HG02610 (cell line): ENCODE data around the gene CCNK.
A peak's percentile ranks its signal among the peaks of the same experiment; 100 is the strongest.

Experiments used
- ATAC-seq: cut with Tn5 transposase; IDR thresholded peaks from one replicate; pipeline ENCODE4 v1.9.1; 2021; ENCODE audit warnings: mild to moderate bottlenecking, moderate library complexity; ENCODE audit not compliant: unreplicated experiment

CCNK gene

GRCh38 chr14:99518441-99519346 is 37.5 kb downstream of the CCNK start:
- peak; percentile 49 for ATAC-seq

DNA sequence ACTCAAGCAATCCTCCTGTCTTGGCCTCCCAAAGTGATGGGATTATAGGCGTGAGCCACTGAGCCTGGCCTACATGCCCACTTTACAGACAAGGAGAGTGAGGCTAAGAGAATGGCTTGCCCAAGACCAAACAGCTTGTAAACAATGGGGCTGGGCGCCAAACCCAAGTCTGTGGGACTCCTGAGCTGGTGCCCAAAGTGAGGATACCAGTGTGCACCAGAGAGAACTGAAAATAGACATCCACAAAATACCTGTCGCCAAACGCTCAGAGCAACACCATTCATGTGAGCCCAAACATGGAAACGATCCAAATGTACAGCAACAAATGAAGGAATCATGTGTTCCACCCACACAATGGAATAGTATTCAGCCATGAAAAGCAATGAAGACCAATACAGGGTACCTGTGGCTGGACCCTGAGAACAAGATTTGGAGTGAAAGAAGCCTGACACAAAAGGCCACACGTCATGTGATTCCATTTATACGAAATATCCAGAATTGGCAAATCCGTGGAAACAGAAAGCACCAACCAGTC is 38.2 kb downstream of the CCNK start:
- no peak for ATAC-seq

DNA sequence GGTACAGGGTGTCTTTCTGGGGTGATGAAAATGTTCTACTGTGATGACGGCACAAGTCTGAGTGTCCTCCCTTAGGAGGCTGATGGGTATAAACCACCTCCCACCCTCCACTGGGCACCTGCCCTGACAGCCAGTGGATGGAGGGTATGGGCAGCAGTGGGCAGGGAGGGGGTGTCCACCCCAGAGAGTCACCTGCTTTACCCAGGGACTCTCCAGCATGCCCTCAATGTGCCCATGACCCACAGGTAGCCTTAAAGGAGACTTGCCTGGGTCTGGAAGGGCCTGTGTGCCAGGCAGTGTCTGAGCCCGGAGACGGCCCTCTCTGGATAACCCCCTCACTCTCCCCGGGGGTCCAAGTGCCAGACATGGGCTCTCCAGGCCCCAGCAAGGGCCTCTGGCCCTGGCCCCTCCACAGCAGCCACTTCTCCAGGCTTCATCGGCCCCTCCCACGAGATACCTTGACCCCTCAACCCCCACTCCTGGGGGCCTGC is 38.8 kb downstream of the CCNK start:
- no peak for ATAC-seq

DNA sequence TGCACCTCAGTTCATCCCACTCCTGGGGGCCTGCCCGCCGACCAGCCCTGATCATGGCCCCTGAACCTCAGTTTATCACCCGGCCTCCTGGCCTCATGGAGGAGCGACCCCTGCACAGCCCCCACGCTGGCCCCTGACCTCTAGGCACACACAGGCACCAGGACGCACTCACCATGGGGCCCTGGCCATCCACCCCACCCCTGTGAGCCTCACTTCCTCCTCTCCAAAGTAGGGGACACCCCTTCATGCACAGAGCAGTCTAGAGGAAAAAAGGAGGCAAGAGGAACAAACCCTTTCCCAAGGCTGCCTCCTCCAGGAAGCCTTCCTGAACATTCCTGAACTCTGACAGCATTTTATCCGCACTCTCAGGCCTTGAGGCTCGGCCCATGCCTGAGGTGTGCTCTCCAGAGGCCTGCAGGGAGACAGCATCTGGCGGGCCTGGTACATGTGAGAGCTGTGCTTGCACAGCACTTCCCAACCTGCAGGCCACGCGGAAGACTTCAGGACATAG is 39.4 kb downstream of the CCNK start:
- no peak for ATAC-seq

DNA sequence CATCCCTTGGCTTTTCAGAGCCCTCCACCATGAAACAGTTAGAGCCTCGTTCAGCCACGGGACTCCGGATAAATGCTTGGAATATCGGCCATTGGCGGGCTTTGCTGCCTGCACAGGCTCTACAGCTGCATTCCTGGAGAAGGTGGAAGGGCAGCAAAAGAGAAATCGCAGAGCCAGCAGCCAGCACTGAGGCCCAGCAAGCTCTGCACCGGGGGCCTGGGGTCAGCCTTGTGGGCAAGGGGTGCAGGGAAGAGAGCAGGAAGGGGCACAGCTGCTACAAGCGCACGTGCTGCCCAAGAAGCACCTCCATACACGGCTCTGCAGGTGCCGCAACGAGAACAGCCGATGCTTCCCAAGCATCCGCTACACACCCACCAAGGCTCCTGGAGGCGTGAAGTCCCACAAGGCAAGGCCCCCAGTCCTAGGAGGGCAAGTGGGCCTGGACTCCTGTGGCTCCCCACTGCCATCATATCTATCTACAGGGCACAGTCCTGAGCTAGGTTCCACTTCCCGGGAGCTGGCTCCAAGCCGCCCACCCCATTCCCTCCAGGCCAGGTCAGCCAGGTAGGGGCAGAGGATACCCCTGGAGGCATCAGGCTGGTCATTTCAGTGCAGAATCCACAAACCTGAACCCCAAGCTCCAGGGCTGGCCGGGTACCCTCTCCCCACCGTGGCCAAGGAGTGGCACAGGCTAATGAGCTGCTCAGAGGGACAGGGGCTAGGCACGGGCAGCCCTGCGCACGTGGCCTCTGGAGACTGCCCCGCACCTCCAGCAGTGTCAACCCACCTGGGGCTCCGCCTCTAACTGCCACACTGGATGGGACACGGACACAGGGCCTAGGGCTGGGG is 40.2 kb downstream of the CCNK start:
- no peak for ATAC-seq

GRCh38 chr14:99522025-99522401 is 40.8 kb downstream of the CCNK start:
- no peak for ATAC-seq

- ATAC-seq = no peak
Observed at GRCh38 chr14:99522457-99522891, 41.3 kb downstream of the CCNK start.

DNA sequence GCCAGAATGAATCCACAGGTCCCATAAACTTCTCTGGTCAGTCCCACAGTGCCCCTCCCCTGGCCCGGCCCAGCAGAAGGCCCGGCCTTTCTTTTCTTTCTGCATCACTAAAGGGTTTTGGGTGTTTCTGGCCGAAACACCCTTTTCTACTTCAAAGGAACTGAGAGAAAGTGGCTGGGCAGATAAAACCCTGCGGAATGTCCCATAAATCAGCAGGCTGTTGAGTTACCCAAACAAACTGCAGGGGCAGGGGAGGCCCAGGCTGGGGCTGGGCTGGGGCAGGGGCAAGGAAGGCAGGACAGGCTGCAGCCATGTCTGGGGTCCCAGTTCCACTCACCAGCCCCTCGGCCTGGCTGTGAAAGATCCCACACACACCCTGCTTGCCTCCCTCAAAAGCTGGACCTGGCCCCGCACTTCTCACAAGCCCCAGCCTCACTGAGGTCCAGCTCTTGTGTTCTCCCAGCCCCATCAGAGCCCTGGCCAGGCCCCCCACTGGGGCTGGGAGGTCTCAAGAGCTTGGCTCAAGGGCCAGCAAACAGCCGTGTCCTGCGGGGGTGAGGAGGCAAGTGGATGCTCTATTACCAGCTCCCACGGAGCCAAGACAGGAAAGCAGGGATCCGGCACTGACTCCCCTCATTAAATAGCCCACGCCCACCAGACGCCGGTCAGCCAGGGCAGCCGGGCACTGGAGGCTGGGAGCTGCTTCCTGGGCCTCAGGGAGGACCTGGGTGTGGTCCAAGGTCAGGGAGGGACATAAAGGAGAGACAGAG is 41.9 kb downstream of the CCNK start:
- no peak for ATAC-seq

GRCh38 chr14:99523704-99524055 is 42.5 kb downstream of the CCNK start:
- ATAC-seq = no peak

- ATAC-seq = no peak
Observed at GRCh38 chr14:99524091-99524661, 43.0 kb downstream of the CCNK start.

DNA sequence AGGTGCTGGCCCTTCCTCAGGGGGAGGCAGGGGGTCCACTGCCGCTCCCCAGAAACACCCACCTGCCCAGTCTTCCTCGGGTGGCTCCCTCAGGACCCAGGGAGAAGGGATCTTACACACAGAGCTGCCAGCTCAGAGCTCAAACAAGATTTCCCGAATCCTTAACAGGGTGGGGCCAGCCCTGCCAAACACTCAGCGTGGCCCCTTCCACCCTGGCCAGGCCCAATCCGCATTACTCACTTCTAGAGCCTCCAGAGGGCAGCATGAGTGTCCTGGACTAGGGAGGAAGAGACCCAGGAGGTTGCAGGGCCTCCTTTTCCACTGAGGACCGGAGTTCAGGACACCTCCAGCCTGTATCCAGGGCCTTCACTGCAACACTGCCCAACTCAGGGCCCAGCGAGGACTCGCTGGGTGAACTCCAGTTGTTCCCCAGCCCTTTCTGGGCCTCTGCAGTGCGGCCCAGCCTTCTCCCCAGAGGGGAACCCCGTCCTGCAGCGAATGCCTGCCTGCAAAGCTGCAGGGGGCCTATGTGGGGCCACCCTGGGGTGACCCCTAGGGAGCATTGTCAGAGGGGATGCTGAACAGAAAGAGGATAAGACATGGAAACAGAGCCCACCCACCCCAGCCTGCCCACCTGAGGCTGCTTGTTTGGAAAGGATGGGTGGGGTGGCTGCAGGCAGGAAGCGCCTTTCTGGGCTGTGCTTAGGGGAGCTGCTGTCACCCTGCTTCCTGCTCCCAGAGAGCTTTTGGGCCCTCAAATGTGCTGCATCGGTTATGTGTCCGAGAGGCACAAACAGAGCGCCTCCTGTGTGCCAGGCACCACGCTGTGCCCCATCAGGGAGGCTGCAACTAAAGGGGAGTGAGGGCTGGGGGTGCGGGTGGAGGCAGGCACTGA is 43.8 kb downstream of the CCNK start:
- ATAC-seq = no peak

GRCh38 chr14:99525699-99526080 is 44.5 kb downstream of the CCNK start:
- no peak for ATAC-seq

GRCh38 chr14:99527026-99527425 is 45.8 kb downstream of the CCNK start:
- no peak for ATAC-seq

- ATAC-seq = no peak
Observed at GRCh38 chr14:99527427-99528076, 46.3 kb downstream of the CCNK start.

DNA sequence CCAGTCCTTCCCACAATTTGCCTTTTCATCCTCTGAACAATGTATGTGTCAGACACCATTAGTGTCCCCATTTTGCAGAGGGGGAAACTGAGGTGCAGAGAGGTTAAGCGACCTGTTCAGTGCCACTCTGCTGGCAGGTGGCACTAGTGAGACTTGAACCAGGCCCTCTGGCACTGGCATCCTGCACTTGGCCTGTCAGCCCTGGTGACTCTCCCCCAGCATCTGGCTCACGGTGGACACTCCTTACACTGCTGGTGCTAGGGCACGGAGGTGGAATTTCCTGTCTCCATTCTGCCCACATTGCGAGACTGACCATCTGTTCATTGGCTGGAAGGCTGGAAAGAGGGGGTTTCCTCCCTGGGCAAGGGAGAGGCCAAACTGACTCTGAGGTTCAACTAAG is 48.7 kb downstream of the CCNK start:
- no peak for ATAC-seq

DNA sequence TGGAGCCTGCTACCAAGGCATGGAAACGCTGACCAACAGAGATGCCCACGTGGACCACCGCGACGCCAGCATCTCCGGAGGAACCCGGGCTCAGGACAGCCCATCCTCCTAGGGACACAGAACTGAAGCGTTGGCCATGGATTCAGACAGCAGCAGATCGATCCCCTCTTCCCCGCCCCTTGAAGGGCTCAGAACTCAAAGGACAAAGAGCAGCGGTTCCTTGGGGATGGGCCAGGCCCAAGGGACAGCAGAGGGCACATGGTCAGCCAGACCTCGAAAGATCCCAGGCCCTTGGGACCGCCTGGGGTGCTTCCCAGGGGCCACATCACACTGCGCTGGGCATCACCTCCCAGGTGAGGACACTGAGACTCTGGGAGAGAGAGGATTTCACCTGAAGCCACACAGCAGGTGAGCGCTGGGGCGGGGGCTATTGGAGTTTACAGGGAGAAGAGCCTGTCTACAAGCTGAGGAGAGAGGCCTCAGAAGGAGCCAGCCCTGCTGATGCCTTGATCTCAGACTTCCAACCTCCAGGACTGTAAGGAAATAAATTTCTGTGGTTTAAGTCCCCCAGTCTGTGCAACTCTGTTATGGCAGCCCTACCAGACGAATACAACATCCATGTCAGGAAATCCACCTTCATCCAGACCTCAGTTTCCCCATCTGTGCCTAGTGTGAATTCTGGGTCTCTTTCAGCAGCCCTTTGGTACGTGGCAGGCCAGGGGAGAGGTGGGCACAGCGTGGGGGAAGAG is 49.4 kb downstream of the CCNK start:
- ATAC-seq = no peak

GRCh38 chr14:99531251-99532096 is 50.3 kb downstream of the CCNK start:
- ATAC-seq = no peak
